GM12878 (cell line): Measurements from ENCODE around the gene RALGPS1. TPM values are rescaled to one million over a fixed set of nuclear protein-coding genes. Genes with fewer than 3 reads are reported as not detected.

Experiments
- ATAC-seq: fragments of 200-7000 bp; cut with Tn5 transposase; 3 replicates; pipeline ENCODE4 v1.9.1; 2020; ENCODE audit warnings: mild to moderate bottlenecking, moderate library complexity
- BruUV-seq: library from RNA; stranded (reverse); fragments of 400-500 nt; replicated peaks from 2 replicates; lab custom pipeline; 2021; lab: Mats Ljungman, UMichigan
- CTCF ChIA-PET: fragments of 300-600 bp; sonication (Branson Sonifier 250); formaldehyde crosslinking; extraction: SDS; loops from one replicate; lab custom pipeline; 2021; ENCODE audit warnings: inconsistent platforms; lab: Yijun Ruan, JAX
- POLR2A ChIA-PET: fragments of 350-600 bp; formaldehyde crosslinking; extraction: SDS; loops from one replicate; lab custom pipeline; 2021; ENCODE audit warnings: inconsistent platforms; lab: Charles Lee
- RAD21 ChIA-PET: fragments of 300-600 bp; sonication (Branson Sonifier 250); formaldehyde crosslinking; loops from one replicate; lab custom pipeline; 2023; ENCODE audit warnings: antibody characterized with exemption; ENCODE audit not compliant: unreplicated experiment; lab: Charles Lee
- SMC1A ChIA-PET: fragments of 300-600 bp; sonication (Branson Sonifier 250); formaldehyde crosslinking; loops from one replicate; lab custom pipeline; 2023; ENCODE audit not compliant: unreplicated experiment, uncharacterized antibody; lab: Charles Lee
- DNase-seq: peaks from one replicate; pipeline ENCODE4 v3.0.0-alpha.2; 2011; ENCODE audit warnings: low read depth, low spot score
- FAIRE-seq: peaks from 3 replicates; lab custom pipeline; 2011; peaks lifted over from hg19 to GRCh38; lab: Jason Lieb, UNC
- H2AFZ ChIP-seq: 2 replicates; pipeline ENCODE4 v1.6.0; 2011; ENCODE audit warnings: low read depth, low read length, control low read depth; ENCODE audit not compliant: control insufficient read depth
- H3K27ac ChIP-seq: 2 replicates; pipeline ENCODE4 v1.5.1; 2011; ENCODE audit warnings: control low read depth; ENCODE audit not compliant: control insufficient read depth, insufficient read depth
- H3K27me3 ChIP-seq, 2 experiments: replicated peaks in 1 of 2; 2 replicates each; pipeline versions ENCODE4 v1.6.0 to v1.6.1; 2011; ENCODE audit warnings: low read length in 1 of 2; ENCODE audit not compliant: control insufficient read depth in 2 of 2, insufficient read depth in 2 of 2
- H3K36me3 ChIP-seq, 2 experiments: 2 replicates each; pipeline ENCODE4 v1.5.1; 2011; ENCODE audit warnings: low read length in 1 of 2; ENCODE audit not compliant: control insufficient read depth in 2 of 2, insufficient read depth in 2 of 2
- H3K4me1 ChIP-seq: 2 replicates; pipeline ENCODE4 v1.6.1; 2011; ENCODE audit warnings: mild to moderate bottlenecking, low read length, moderate library complexity, mixed read lengths; ENCODE audit not compliant: control insufficient read depth, insufficient read depth
- H3K4me2 ChIP-seq: 2 replicates; pipeline ENCODE4 v1.6.0; 2011; ENCODE audit warnings: control low read depth; ENCODE audit not compliant: control insufficient read depth, insufficient read depth
- H3K4me3 ChIP-seq: fragments of 200-600 bp; sonication (generic); 2 replicates; pipeline ENCODE4 v1.5.1; 2016
- H3K79me2 ChIP-seq: 2 replicates; pipeline ENCODE4 v1.6.0; 2011; ENCODE audit warnings: low read length; ENCODE audit not compliant: control insufficient read depth, insufficient read depth
- H3K9ac ChIP-seq: 2 replicates; pipeline ENCODE4 v1.8.0; 2011; ENCODE audit warnings: low read length, control low read depth, mixed read lengths; ENCODE audit not compliant: control insufficient read depth, insufficient read depth
- H3K9me3 ChIP-seq: replicated peaks from 3 replicates; pipeline ENCODE4 v1.5.1; 2011; ENCODE audit warnings: mild to moderate bottlenecking, low read length; ENCODE audit not compliant: control insufficient read depth, insufficient read depth
- H4K20me1 ChIP-seq: 2 replicates; pipeline ENCODE4 v1.6.0; 2011; ENCODE audit not compliant: control insufficient read depth, insufficient read depth
- BCLAF1 ChIP-seq: fragments of 450-650 bp; IDR thresholded peaks from 2 replicates; pipeline ENCODE4 v1.6.1; 2017; ENCODE audit warnings: antibody characterized with exemption, mild to moderate bottlenecking, moderate library complexity
- CEBPB ChIP-seq, 2 experiments: fragments of 150-350 bp in 1 of 2; IDR thresholded peaks; 2 replicates each; pipeline ENCODE4 v1.6.1; 2012 to 2014; ENCODE audit warnings: low read depth in 2 of 2, low read length in 2 of 2, borderline replicate concordance in 1 of 2, inconsistent platforms in 1 of 2
- CHD1 ChIP-seq: IDR thresholded peaks from 2 replicates; pipeline ENCODE4 v1.6.1; 2012; ENCODE audit warnings: low read depth, low read length, improper control_type of control experiment
- E2F4 ChIP-seq: IDR thresholded peaks from 2 replicates; pipeline ENCODE4 v1.6.1; 2012; ENCODE audit warnings: low read depth, low read length, improper control_type of control experiment
- HCFC1 ChIP-seq: fragments of 150-350 bp; IDR thresholded peaks from 2 replicates; pipeline ENCODE4 v1.6.1; 2014; ENCODE audit warnings: low read length
- HDAC2 ChIP-seq: fragments of 200-600 bp; sonication (generic); IDR thresholded peaks from 2 replicates; pipeline ENCODE4 v1.6.1; 2017
- HDAC6 ChIP-seq: fragments of 200-600 bp; sonication (generic); IDR thresholded peaks from one replicate; pipeline ENCODE4 v1.8.0; 2017; ENCODE audit warnings: antibody characterized with exemption; ENCODE audit not compliant: unreplicated experiment
- MLLT1 ChIP-seq: fragments of 450-650 bp; IDR thresholded peaks from 2 replicates; pipeline ENCODE4 v1.6.1; 2016; ENCODE audit warnings: mild to moderate bottlenecking
- MTA2 ChIP-seq: fragments of 450-650 bp; IDR thresholded peaks from 2 replicates; pipeline ENCODE4 v1.6.1; 2016; ENCODE audit warnings: low read depth, mild to moderate bottlenecking, moderate library complexity
- MYB ChIP-seq: fragments of 150-350 bp; IDR thresholded peaks from 2 replicates; pipeline ENCODE4 v1.6.1; 2014; ENCODE audit warnings: mild to moderate bottlenecking, low read depth, low read length, borderline replicate concordance
- NFXL1 ChIP-seq: fragments of 450-650 bp; IDR thresholded peaks from 2 replicates; pipeline ENCODE4 v1.6.1; 2017; ENCODE audit warnings: antibody characterized with exemption, mild to moderate bottlenecking, borderline replicate concordance
- STAT3 ChIP-seq: IDR thresholded peaks from 2 replicates; pipeline ENCODE4 v1.6.1; 2011; ENCODE audit warnings: low read depth, low read length, improper control_type of control experiment
- ZBTB33 ChIP-seq: fragments of 450-650 bp; IDR thresholded peaks from 2 replicates; pipeline ENCODE4 v1.6.1; 2017; ENCODE audit warnings: mild to moderate bottlenecking
- WGBS: methylation state at CpG from one replicate; pipeline ENCODE4 v1.1.6; 2016; ENCODE audit warnings: low lambda C conversion rate; ENCODE audit not compliant: insufficient replicate concordance, insufficient coverage; ENCODE audit errors: missing lambda C conversion rate; 5-methylcytosine and 5-hydroxymethylcytosine counted together
- in situ Hi-C: fragments of 300-500 bp; cut with MboI; formaldehyde crosslinking; loops from 9 replicates; pipeline ENCODE4 v1.14.3; 2018; ENCODE audit warnings: mixed read lengths
- intact Hi-C: fragments of 100-400 bp; cut with micrococcal nuclease; formaldehyde crosslinking; loops from one replicate; pipeline ENCODE4 v1.14.2; 2022; ENCODE audit not compliant: unreplicated experiment
- polyA plus RNA-seq, 11 experiments: library from polyadenylated mRNA; depleted of rRNA in 4 of 11; unstranded in 6 of 11; stranded (reverse) in 5 of 11; fragments of >200 nt; fragmentation: Nextera tagmentation in 4 of 11; fragmentation: Illumina TruSeq in 1 of 11; extraction: Ambion mirVana in 4 of 11; extraction: Trizol in 1 of 11; gene quantifications; 1 replicate in 1 of 11; 2 replicates in 10 of 11; pipeline versions ENCODE4 v1.2.1 to v1.2.3, GENCODE V29; 2011 to 2016; ENCODE audit warnings: inconsistent platforms in 2 of 11, missing spikeins in 2 of 11, low read depth in 1 of 11
- total RNA-seq, 4 experiments: library from RNA; depleted of rRNA in 3 of 4; stranded (reverse); fragments of >200 nt in 3 of 4; fragmentation: Illumina TruSeq in 1 of 4; extraction: Trizol in 1 of 4; gene quantifications; 2 replicates each; pipeline versions ENCODE4 v1.2.1 to v1.2.3, GENCODE V29; 2013 to 2021

The RALGPS1 gene
- total and polyA plus RNA-seq, 10 of the 15 experiments (the other 5 are each of a cell fraction or from before 2014, with no cell fraction given): 0.13 to 5.6 (median 2.7) TPM

- H3K4me2 ChIP-seq: no peak overlapping the region
- H3K79me2 ChIP-seq: no peaks in the 10 kb centered on the region
- ATAC-seq (no peak), DNase-seq (no peak), FAIRE-seq (no peak)
- no peak for TF ChIP-seq HDAC2
- no peak for TF ChIP-seq HDAC6
- no peak for TF ChIP-seq NFXL1
- TF ChIP-seq STAT3: no peak
- no peak for TF ChIP-seq E2F4
- no peak for TF ChIP-seq CEBPB (IDR thresholded peaks at IDR 0.05; ENCODE audit: borderline replicate concordance in 1 of 2, low read depth in 2 of 2, low read length in 2 of 2)
- no peak for TF ChIP-seq BCLAF1
- no peak for TF ChIP-seq MLLT1
- TF ChIP-seq CHD1: no peak
- no peak for TF ChIP-seq MTA2
- no peak for TF ChIP-seq MYB
- no peak for TF ChIP-seq HCFC1
- no peak for TF ChIP-seq ZBTB33
- ChIA-PET SMC1A (interaction anchor here (1.0 kb wide), 1 partner anchor 11 kb away, joined by 4 read pairs; no protein-coding TSS in a partner anchor), CTCF (no interaction called here), POLR2A (interaction anchor here (1.2 to 1.6 kb wide), 2 partner anchors 17 to 27 kb away, joined by 4 to 5 read pairs; no protein-coding TSS in a partner anchor), RAD21 (no interaction called here)
- no TSS peak for BruUV-seq
- H3K27me3 ChIP-seq: no peaks in the 10 kb centered on the region
- H3K27ac ChIP-seq: no peak overlapping the region
- no peak overlapping the region for H2AFZ ChIP-seq
- 89% methylated on average over 7 of the region's 7 CpGs for WGBS
- no peaks in the 10 kb centered on the region for H4K20me1 ChIP-seq
- in situ Hi-C loops (no loop called here), intact Hi-C loops (no loop called here)
- H3K4me3 ChIP-seq: no peak overlapping the region
- H3K4me1 ChIP-seq: peaks cover 3% of the 10 kb centered on the region; the same call in 1 of the 2 replicates
- H3K9me3 ChIP-seq: no peaks in the 10 kb centered on the region
- H3K9ac ChIP-seq: no peak overlapping the region
- H3K36me3 ChIP-seq: no peaks in the 10 kb centered on the region
These were observed 110.5 kb downstream of the RALGPS1 start for GRCh38 chr9:127025042-127025441.
